ENCODE measurements around the gene HADHB.
"Not testable (repeated sequence)": the region's sequence is repeated elsewhere in the genome, so short reads cannot be mapped to it uniquely, and the experiment has no call there.

The HADHB gene

GRCh38 chr2:26298638-26299393, 54.1 kb downstream of the HADHB start:
- no peak for DNase-seq

GRCh38 chr2:26299471-26300101, 54.8 kb downstream of the HADHB start:
- DNase-seq: no peak

DNA sequence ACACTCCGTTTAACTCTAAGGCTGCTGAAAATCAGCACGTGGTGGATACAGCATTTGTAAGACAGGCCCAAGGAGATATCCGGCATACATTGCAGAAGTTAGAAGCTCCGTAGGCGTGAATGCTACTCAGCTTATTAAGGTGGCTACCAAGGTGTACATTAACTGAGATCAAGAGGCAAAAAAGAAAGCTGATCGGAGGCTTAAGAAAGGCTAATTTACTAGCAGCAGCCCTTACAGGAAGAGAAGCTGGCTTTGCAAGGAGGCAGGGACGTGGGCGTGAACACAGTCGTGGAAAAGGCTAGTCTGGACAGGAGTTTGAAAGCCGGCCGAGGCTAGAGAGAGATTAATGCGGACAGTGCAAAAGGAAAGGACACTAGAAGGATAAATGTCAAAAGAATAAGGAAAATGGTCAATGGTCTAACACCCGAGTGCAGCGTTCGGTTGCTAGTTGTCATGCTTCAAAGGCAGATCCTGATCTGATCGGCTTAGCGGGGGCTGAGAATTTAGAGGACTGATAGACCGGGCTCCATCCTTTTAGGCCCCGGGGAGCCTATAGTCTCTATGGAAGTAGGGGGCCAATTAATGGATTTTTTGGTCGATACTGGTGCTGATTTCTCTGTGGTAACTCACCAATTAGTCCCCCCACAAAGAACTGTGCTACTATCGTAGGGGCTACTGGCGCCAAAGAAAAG, 55.6 kb downstream of the HADHB start:
- DNase-seq: no peak

GRCh38 chr2:26302846-26303245, 58.1 kb downstream of the HADHB start:
- no peak for DNase-seq

DNA sequence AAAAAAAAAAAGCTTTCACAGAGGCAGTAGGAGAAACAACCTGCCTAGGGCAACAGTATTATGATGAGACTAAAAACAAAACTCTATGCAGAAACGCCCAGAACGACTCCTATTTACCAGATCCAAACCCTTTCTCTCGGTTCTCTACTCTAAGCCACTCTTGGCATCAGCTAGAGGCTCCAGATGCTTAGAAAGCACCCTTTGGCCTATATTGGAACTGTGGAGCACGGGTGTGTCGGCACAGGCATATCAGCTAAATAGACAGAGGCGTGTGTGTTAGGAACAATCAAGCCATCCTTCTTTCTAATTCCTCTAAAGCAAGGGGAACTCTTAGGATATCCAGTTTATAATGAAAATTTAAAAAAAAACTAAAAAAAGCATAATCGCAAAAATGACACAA, 60.4 kb downstream of the HADHB start:
- DNase-seq: not testable (repeated sequence)

DNA sequence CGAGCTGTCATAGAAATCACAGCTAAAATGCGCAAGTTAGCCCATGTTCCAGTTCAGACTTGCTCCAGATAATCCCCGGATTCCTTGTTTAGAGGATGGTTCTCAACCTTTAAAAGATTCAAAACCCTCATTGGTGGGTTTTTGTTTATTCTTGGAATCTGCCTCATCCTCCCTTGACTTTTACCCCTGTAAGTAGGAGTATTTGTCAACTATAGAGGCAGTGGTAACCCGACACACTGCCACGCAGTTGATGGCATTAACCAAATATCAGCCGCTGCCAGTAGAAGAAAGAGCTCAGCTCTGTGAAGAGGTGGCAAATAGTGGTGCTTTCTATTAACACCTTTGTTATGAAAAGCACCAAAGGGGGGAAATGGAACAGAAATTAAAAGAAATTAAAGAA, 60.8 kb downstream of the HADHB start:
- no peak for DNase-seq

DNA sequence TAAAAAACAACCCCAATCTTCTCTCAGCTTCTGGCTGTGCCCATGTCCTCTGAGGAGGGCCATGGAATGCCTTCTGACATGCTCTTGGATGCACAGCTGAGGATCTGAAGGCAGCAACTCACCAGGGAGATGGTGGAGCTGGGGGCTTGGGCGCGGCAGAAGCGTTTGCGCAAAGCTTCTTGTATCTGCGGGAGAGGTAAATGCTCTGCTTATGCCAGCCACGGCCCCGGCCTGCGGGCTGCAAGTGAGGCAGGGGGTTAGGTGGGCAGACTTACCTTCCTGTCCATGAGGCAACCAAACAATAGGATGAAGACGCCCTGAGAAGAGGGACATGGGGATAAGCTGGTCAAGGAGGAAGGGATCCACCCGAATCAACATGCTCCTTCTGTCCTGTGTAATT, 65.2 kb downstream of the HADHB start:
- DNase-seq: no peak

DNA sequence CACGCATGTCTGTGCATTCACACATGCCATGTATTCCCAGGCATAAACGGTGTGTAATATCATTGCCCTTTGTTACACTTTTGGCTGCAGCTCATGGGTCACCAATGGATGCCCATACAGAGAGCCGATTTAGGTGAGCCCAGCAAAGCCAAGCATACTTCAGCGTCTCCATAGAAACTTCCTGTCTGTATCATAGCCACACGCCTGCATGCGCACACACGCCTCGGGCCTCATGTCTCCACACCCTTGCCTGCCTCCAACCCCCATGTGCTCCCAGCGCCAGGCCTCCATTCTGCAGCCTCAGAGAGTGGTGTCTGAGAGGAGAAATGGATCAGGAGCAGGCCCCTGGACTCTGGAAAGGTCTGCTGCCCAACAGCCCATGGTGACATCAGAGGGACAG, 67.7 kb downstream of the HADHB start:
- DNase-seq: no peak

DNA sequence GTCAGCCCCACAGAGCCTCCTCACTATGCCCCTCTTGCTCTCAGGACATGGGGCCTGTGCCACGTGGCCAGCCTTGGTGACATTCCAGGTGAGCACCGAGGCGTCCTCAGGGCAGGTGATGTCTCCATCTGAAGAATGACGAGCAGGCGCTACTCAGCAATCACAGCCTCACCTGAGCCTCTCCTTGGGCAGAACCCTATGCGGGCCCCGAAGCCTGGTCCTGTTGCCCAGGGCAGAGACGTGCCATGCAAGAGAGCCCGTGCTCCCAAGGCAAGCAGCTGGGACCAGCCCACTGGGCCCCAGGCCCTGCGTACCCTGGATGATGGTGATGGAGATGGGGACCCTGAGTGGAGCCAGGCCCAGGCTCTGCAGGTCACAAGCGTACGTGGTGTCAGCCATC, 68.7 kb downstream of the HADHB start:
- no peak for DNase-seq

GRCh38 chr2:26314243-26314642, 69.5 kb downstream of the HADHB start:
- DNase-seq: no peak

DNA sequence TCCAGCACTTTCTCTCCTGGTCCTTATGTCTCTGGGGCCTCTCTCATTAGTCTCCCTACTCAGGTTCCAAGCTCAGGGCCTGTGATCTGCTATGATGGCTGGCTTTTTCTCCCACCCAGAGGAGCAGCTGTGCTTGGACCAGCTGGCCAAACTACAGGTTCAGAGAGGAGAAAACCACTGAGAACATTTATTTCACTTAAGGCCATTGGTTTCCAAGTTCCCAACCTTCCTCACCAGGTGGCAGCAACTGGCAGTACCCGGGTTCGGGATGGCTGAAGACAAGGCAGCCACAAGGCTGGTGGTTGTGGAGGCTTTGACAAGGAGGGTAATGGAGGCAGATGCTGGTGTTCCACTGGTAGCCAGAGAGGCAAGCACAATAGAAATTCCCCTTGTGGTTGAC, 71.3 kb downstream of the HADHB start:
- no peak for DNase-seq

DNA sequence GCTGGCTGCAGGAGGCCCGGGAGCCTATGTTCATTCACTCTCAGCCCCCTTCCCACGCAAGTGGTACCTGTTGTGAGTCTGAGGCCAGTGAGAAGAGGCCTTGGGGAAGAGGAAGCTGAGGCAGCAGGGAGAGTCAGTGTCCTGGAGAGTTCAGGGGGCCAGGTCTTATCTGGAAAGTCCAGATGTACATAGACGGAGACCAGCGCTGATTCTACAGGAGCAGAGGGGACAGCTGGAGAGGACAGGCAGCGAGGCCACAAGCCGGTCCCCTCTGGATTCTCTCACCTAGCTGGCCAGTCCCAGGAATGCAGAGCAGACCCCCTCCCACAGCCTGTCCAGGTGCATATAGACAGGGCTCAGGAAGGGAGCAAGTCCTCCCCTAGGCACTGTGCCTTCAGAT, 72.1 kb downstream of the HADHB start:
- DNase-seq: no peak

DNA sequence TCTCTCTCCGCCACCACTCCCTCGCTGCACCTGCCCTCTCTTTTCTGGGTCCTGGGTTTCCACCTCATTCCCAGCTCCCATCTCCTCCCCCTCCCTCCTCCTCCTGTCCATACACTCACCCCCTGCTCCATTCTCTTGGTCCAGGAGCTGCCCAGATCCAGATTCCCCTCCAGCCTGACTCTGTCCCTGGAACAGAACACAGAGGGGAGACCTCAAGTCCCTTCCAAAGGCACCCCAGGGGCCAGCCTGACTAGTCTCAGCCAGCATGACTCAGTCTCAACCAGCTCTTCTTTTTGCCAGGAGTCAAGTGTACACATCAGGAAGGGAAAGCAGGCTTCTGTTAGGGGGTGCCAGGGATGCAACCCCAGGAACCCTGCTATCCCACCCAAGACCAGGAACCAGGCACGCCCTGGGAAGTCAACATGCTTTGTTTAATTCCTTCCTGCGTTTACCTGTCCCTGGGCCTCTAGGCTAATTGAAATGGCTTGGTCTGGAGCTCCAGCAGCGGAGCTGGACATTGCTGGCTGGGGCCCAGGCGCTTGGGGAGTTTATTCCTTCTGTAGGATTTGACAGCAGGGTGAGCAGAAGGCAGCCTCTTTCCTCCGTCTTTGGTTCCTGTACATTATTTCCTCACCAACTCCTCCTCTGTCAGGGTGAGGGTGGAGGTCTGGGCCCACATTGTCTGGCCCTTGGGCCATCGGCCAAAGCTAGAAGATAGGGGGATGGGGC, 72.8 kb downstream of the HADHB start:
- DNase-seq: no peak

DNA sequence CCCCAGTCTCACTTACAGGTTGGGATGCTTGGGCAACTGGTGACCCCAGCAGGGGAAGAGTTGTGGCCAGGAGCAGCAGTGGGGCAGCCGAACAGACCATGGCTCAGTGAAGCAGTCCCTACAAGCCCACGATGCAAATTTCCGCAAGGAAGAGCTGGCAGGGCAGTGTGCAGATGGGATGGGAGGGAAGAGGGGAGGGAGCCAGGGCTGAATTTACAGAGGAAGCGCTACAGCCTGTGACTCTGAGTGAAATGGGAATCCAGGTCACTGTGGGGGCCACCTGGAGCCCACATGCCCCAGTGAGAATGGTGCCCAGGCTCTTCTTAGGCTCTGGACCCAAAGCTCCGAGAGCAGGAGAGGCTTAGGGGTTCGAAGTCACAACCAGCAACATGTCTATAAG, 74.2 kb downstream of the HADHB start:
- DNase-seq: no peak

DNA sequence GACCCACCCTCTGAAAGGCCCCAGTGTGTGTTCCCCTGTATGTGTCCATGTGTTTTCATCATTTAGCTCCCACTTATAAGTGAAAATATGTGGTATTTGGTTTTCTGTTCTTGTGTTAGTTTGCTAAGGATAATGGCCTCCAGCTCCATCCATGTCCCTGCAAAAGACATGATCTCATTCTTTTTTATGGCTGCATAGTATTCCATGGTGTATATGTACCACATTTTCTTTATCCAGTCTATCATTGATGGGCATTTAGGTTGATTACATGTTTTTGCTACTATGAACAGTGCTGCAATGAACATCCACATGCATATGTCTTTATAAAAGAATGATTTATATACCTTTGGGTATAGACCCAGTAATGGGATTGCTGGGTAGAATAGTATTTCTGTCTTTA, 79.7 kb downstream of the HADHB start:
- DNase-seq: not testable (repeated sequence)

DNA sequence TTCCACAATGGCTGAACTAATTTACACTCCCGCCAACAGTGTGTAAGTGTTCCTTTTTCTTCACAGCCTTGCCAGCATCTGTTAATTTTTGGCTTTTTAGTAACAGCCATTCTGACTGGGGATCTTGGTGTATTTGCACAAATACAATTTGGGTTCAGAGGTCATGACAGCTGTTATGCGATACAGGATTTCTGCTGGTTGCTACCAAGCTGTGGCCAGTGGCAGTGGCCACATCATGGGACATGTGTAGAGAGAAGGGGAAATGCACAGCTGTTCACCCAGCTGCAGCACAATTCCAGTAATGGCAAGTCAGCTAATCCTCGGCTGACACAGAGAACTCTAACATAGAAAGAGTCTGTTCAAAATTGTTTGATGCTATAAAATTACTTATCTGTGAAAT, 80.2 kb downstream of the HADHB start:
- DNase-seq: no peak

- no peak for DNase-seq
Measured at GRCh38 chr2:26325851-26326250, 81.1 kb downstream of the HADHB start.

- DNase-seq: no peak
Measured at GRCh38 chr2:26326514-26326913, 81.8 kb downstream of the HADHB start.

DNA sequence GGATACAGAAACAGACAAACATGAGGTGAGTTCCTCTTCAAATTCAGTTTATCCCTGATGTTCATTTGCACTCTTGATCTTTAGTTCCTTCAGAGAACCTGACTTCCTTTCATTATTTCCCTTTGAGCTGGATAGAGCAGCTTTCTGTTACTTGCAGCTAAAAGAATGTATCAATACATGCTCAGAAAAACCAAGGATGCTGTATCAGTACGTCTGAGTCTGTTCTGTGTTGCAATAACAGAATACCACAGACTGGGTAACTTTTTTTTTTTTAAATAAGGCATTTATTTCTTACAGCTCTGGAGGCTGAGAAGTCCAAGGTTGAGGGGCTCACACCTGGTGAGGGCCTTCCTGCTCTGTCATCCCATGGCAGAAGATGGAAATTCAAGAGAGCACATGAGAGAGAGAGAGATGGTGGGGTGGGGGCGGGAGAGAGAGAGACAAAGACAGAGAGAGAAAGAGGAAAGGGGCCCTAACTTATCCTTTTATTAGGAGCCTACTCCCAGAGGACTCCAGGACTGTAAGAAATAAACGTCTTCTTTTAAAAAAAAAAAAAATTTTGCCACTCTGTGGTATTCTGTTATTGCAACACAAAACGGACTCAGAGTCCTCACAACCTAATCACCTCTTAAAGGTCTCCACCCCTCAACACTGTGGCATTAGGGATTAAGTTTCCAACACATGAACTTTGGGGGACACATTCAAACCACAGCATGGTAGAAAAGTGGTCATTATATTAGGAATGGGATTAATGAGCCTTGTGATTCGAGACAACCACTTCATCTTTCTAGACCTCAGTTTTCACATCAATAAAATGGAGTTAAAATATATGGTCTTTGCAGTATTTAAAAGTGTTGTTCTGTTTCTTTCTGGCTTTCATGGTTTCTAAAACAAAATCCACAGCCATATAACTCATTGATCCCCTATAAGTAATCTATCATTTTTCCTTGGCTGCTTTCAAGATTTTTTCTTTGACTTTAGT, 82.8 kb downstream of the HADHB start:
- no peak for DNase-seq

- not testable (repeated sequence) for DNase-seq
Measured at GRCh38 chr2:26329083-26329482, 84.3 kb downstream of the HADHB start.

GRCh38 chr2:26330114-26330549, 85.4 kb downstream of the HADHB start:
- DNase-seq: peak; percentile 66

DNA sequence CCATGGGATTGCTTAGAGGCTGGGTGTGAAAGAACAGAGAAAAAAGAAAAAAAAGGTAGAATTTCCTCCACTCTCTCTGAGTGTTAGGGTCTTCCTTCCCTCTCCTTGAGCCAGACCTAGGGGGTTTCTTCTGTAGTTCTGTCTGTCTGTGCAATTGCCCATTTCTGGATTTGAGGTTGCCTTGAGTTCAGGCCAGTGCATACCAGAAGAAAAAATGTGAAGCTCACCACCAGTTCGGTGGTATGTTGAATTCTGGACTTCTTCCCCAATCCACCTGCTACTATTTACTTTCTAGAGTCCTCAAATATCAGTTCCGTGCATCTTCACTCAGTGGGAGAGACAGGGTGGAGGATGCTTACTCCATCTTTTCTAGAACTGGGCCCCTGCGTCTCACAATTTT, 85.9 kb downstream of the HADHB start:
- no peak for DNase-seq

Data from NK-92 treated with Interleukin-12 subunit alpha and Interleukin-12 subunit beta, amount 100 ng/mL, for 24 hours (cell line).